Measurements from ENCODE around the gene PPP2R2B. TPM values are rescaled to one million over a fixed set of nuclear protein-coding genes. Genes with fewer than 3 reads are reported as not detected.

PPP2R2B gene
- total RNA-seq, 1 donor from 2014 or later: 0.80 TPM

DNA sequence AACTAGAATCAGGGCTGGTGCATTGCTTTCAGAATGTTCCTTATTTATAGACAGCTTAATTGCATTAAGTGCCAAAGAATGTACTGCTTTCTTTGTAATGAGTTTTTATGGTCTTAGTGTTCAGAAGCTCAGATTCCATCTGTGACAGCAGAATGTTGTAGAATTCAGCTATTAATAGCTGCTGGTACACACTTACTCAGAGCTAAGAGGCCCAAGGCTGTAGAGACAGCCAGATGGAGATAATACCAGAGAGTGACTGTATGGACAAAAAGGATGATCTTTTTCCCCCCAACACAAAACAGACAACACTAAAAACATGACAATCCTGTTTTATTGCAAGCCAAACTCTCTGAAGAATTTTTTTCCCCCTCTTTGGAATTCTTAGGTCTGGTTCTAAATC is 50.2 kb downstream of the PPP2R2B start:
- intact Hi-C loops (cut with micrococcal nuclease): no loop called here

DNA sequence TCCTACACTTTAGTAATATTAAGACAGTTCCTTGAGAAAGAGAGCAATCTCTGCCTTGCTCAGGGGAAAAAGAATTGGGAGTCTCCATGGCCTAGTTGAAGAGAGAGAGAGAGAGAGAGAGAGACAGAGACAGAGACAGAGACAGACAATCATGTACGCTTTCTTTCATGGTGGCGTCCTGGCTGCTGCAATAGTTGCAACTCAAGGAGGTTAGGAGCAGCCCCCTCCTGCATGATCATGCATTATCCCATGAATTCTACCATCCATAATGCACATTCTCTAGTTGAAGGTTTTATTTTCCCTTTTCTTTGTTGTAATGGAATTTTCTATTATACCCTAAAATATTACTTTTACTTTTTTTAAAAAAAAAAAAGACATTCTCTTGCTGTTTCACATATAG is 50.7 kb downstream of the PPP2R2B start:
- intact Hi-C loops (cut with micrococcal nuclease): no loop called here

- intact Hi-C loops (cut with micrococcal nuclease): no loop called here
Observed at GRCh38 chr5:146825033-146825432, 53.5 kb downstream of the PPP2R2B start.

DNA sequence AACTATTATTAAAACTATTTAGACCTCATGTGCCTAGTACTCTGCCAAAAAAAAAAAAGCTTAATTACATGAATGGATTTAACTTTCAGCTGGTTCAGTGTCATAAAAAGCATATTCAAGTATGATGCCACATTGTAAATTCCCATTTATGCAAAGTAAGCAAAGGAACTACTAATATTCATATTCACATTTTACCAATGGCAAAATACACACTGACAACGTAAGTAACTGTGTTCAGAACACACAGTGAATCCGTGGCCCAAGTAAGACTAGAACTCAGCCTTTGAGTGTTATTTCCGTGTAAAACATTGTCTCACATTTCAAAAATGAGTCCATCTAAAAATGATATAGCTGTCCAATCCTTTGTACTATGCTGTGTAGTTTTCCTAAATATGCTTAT is 56.8 kb downstream of the PPP2R2B start:
- intact Hi-C loops (cut with micrococcal nuclease): no loop called here

GRCh38 chr5:146820987-146821386 is 57.6 kb downstream of the PPP2R2B start:
- intact Hi-C loops (cut with micrococcal nuclease): no loop called here

DNA sequence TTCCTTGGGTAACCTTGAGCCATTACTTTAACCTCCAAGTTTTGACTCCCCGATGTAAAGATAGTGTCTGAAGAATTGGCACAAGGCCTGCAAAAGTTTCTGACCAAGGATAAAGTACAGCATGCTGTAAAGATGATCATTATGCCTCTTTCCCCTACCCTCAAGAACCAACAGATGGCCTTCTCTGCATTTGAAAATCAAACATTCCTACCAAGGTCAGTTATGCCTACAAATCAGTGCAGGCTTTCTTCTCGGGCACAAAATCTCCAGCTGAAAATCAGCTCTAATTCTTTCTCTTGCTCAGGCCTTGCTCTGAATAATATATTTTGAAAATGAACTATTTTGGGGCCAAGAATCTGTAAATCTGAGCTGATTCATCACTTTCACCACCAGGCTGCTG is 59.7 kb downstream of the PPP2R2B start:
- intact Hi-C loops (cut with micrococcal nuclease): no loop called here

GRCh38 chr5:146817973-146818372 is 60.6 kb downstream of the PPP2R2B start:
- intact Hi-C loops (cut with micrococcal nuclease): no loop called here

GRCh38 chr5:146816775-146817387 is 61.7 kb downstream of the PPP2R2B start:
- intact Hi-C loops (cut with micrococcal nuclease): no loop called here

- intact Hi-C loops (cut with micrococcal nuclease): no loop called here
Observed at GRCh38 chr5:146815411-146815810, 63.1 kb downstream of the PPP2R2B start.

DNA sequence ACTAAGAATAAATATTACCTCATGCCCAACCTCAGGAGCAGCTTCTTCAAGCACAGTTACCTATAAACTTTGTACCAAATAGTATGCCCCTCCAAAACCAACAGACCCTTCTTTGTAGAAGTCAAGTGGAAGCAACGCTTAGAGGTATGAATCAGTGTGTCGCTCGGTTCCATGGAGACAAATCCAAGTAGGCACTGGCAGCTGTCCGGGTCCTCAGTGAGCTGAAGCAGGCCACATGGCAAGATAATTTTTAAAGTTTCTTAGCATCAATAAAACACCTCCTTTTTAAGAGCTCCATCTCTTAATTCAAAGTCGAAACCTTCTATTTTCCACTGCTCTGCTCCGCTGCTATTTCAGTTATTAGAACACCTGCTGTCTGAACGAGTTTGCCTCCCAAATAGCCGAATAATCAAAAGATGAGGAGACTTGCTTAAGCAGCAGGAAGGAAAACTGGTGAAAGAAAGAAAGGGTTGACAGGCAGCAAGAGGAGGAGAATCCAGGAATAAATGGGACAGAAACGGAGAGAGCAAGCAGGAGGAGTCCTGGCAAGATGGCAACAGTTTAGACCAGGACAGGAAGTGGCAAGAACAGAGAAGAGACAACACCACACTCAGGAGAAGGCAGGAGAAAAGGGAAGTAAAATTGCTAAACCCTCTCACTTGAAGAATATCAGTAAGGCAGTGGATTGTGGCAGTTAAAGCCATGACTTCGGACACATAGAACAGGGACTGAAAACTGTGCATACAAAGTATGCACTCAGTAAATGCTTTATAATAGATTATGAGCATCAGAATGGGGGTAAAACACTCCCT is 65.0 kb downstream of the PPP2R2B start:
- intact Hi-C loops (cut with micrococcal nuclease): no loop called here

DNA sequence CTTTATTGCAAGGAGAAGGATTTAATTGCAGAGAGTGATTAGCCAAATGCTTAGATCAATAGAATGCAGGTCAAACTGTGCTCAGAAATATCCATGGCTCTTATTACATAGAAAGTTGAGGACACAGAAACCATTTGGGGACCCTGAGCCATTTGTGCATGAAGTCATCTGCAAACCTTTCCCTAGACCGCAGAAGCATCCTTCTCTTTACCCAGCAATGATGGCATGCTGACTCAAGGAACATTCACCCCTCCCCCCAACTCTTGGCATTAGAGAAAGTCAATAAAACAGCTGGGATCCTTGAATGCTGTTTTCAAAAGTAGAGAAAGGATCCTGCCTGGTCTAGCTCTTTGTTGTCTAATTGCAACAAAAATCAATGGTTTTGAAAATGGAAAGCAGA is 73.5 kb downstream of the PPP2R2B start:
- intact Hi-C loops (cut with micrococcal nuclease): no loop called here

DNA sequence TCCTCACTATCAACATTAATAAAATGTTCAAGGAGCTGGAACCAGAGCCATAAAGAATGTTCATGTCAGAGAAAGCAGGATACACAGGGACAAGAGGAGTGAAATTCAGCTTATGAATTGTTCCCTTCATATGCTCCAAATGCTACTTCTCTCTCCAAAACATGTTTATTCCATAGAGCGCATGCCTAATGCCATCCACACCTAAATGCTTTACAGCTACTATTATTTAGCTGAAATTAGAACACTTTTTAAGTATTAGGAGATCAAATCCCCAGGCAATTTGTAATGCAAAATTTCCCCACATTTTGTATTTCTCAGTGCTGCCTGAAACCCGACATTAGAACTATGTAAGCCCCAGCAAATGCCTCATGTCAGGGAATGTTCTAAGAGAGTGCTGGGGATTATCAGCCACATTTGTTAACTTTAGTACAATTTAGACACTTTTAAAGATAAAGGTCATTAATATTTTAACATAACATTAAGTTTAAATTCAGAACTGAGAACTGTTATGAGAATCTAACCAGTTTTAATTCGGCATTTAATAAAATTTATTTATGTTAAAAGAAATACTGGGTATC is 75.5 kb downstream of the PPP2R2B start:
- intact Hi-C loops (cut with micrococcal nuclease): no loop called here

GRCh38 chr5:146799671-146800070 is 78.9 kb downstream of the PPP2R2B start:
- intact Hi-C loops (cut with micrococcal nuclease): no loop called here

- intact Hi-C loops (cut with micrococcal nuclease): no loop called here
Observed at GRCh38 chr5:146799231-146799630, 79.3 kb downstream of the PPP2R2B start.

DNA sequence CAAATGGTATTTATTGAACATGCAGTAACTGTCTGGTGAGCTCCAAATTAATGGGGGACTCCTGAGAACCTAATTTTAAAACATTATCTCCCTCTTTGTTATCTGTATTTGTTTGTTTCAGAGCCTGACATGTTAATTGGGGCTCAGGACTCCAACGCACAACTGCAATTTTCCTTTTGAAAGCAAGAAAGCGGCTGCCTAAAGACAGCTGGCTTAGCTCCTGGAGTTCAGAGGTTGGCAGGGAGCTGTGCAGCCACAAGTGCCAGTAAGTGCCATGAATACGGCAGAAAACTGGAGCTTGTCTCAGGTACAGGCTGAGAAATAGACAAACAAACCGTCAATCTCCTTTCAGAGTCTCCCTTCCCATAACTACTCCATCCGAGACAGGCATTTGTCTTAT is 80.9 kb downstream of the PPP2R2B start:
- intact Hi-C loops (cut with micrococcal nuclease): no loop called here

DNA sequence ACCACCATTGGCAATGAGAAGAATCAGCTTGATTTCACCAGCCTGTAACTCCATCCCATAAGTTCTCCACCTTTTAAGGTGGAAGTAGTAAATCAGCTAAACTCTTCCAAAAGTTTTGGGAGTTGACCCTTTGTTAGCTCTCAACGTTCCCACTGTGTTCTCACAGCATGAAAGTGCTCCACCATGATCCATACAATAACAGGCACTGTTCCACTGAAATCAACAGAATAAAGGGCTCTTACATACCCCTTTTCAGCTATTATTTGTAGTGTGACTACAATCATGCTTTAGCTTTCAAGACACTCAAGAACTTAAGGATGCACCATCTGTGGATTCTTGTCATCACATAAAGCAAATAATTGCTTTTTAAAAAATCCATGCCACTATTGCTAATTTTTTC is 81.6 kb downstream of the PPP2R2B start:
- intact Hi-C loops (cut with micrococcal nuclease): no loop called here

DNA sequence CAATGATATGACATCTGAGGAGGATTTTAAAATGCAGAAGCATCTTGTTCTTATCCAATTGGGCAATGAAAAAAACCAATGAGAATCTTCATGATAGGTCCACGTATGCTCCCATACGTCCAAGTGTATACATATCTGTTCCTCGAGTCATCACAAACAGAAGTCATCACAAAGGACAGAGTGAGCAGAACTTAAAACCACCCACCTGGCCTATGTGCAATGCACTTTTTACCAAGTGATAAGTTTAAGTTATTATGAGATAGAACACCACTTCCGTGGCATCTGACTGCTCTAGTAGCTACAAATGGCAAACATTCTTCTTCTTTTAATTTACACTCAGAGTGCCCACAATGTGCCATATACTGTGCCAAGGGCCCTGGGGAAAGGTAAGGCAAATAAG is 82.4 kb downstream of the PPP2R2B start:
- intact Hi-C loops (cut with micrococcal nuclease): no loop called here

DNA sequence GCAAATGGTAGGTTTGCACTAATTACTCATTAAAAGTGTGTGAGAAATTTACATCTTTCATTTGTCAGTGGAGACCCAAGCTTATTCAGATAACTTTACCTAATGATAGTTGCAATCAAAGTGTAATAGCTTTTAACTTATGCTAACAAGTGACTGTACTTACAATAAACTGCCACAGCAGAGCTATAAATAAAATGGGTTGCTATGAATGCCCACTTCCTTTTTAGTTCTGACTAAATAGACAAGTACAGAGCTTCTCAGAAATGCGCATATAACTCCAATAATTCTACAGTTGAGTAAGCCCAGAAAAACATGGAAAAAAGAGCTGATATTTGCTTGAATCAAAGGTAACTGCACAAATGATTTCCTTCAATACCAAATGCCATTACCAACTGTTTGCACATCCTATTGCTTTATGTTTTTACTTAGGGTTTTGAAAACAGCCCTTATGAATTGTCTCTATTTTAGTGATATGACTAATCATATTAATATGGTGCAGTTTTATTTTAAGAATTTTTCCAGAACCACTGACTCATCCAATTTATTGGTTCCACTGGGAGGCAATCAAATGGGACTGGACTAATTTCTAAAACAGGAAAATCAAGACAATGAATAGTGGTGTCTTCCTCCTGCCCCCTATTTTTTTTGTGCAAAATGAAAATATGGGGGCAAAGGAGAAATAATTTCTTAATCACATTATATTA is 84.1 kb downstream of the PPP2R2B start:
- intact Hi-C loops (cut with micrococcal nuclease): no loop called here

- intact Hi-C loops (cut with micrococcal nuclease): no loop called here
Observed at GRCh38 chr5:146793709-146794108, 84.8 kb downstream of the PPP2R2B start.

- intact Hi-C loops (cut with micrococcal nuclease): no loop called here
Observed at GRCh38 chr5:146791471-146791870, 87.1 kb downstream of the PPP2R2B start.

DNA sequence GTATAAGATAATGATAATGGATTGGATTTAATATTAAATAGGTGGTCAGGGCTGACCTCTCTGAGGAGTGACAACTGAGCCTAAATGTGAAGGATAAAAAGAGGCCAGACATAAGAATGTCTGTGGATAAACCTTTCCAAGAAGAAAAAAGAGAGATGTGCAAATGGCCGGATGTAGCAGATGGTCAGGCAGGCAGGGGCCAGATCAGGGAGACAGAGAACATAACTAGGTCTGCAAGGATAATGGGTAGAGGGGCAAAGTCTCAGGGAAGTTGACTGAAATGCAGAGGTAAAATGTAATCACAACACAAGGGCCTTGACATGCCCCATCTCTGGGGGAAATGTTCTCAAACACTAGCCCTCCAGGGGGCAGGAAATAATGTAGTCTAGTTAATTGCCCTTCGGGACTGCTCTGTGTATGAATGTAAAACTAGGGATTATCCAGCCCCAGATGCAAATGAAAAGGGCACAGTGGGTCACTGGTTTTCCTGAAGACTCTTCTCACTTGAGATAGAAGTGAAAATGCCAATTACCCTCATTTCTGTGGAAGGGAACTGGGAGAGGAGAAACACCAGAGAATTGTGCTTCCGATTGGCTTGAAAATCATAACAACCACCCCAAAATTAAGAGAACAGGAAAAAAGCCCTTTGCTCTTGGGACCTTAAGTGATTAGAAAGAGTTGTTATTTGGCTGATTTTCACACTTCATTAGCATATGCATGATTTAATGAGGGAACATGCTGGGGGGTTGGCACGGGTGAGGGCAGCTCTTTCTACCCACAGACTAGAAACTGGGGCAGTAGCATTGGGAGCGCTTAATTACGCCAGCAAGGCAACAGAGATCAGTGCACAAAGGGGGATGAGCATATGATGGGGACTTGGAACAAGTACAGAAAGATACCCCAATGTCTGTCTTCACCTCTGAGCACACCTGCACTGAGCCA is 88.6 kb downstream of the PPP2R2B start:
- intact Hi-C loops (cut with micrococcal nuclease): no loop called here
